HCT116 (cell line): ENCODE measurements around the gene SLC25A19. TPM values are rescaled to one million over a fixed set of nuclear protein-coding genes. Genes with fewer than 3 reads are reported as not detected.

Experiments
- ATAC-seq: fragments of 200-7000 bp; cut with Tn5 transposase; 2 replicates; pipeline ENCODE4 v1.9.1; 2020; ENCODE audit warnings: mild to moderate bottlenecking, moderate library complexity
- BruUV-seq: library from RNA; stranded (reverse); fragments of 400-500 nt; replicated peaks from 2 replicates; lab custom pipeline; 2021; lab: Mats Ljungman, UMichigan
- CTCF ChIA-PET: fragments of 300-600 bp; sonication (Branson Sonifier 250); formaldehyde crosslinking; loops from one replicate; lab custom pipeline; 2021; ENCODE audit warnings: antibody characterized with exemption; lab: Charles Lee
- POLR2A ChIA-PET: fragments of 300-600, 350-600 bp; sonication (Branson Sonifier 250); formaldehyde crosslinking; loops from one replicate; lab custom pipeline; 2021; ENCODE audit warnings: antibody characterized with exemption; lab: Charles Lee
- RAD21 ChIA-PET, 2 experiments: fragments of 300-600 bp; sonication (Branson Sonifier 250); formaldehyde crosslinking; loops; one replicate each; lab custom pipeline; 2023; ENCODE audit warnings: low total read pairs in 2 of 2; ENCODE audit not compliant: uncharacterized antibody in 2 of 2, unreplicated experiment in 2 of 2, low non-redundant PET in 1 of 2; lab: Charles Lee
- DNase-seq: peaks from one replicate; pipeline ENCODE4 v3.0.0-alpha.2; 2010; ENCODE audit warnings: low read depth, low spot score
- H2AFZ ChIP-seq: fragments of 200-600 bp; shearing (Covaris generic), sonication (generic); 2 replicates; pipeline ENCODE4 v1.6.1; 2017; ENCODE audit warnings: low read depth, mixed run types, mixed read lengths, antibody characterized with exemption, low read length; ENCODE audit not compliant: poor library complexity, severe bottlenecking
- H3K27ac ChIP-seq: 2 replicates; pipeline ENCODE4 v1.5.1; 2012; ENCODE audit warnings: low read depth, low read length
- H3K27me3 ChIP-seq: fragments of 200-600 bp; sonication (generic); 2 replicates; pipeline ENCODE4 v1.6.1; 2016; ENCODE audit warnings: mixed run types, low read length, mixed read lengths; ENCODE audit not compliant: insufficient read depth
- H3K36me3 ChIP-seq, 2 experiments: fragments of 200-500 bp in 1 of 2; fragments of 200-600 bp in 1 of 2; sonication (Bioruptor generic) in 1 of 2; sonication (generic) in 1 of 2; 2 replicates each; pipeline versions ENCODE4 v1.5.1 to v1.6.1; 2014 to 2016; ENCODE audit warnings: low read length in 2 of 2, inconsistent platforms in 1 of 2, mixed read lengths in 1 of 2, mixed run types in 1 of 2; ENCODE audit not compliant: insufficient read depth in 2 of 2, control insufficient read depth in 1 of 2
- H3K4me1 ChIP-seq, 2 experiments: fragments of 200-600 bp in 1 of 2; sonication (generic) in 1 of 2; 2 replicates each; pipeline versions ENCODE4 v1.5.1 to v1.6.1; 2012 to 2017; ENCODE audit warnings: low read length in 2 of 2, inconsistent platforms in 1 of 2, mild to moderate bottlenecking in 1 of 2, mixed read lengths in 1 of 2, mixed run types in 1 of 2, moderate library complexity in 1 of 2; ENCODE audit not compliant: insufficient read depth in 2 of 2, control insufficient read depth in 1 of 2
- H3K4me2 ChIP-seq: fragments of 200-600 bp; sonication (generic); 2 replicates; pipeline ENCODE4 v1.6.1; 2017; ENCODE audit warnings: mixed run types, low read length, mixed read lengths
- H3K4me3 ChIP-seq, 2 experiments: fragments of 200-600 bp in 1 of 2; sonication (generic) in 1 of 2; replicated peaks in 1 of 2; 2 replicates each; pipeline ENCODE4 v1.5.1; 2011 to 2016; ENCODE audit warnings: low read length in 2 of 2, control low read depth in 1 of 2, low read depth in 1 of 2, mild to moderate bottlenecking in 1 of 2, mixed read lengths in 1 of 2, mixed run types in 1 of 2
- H3K79me2 ChIP-seq: fragments of 200-600 bp; sonication (generic); 2 replicates; pipeline ENCODE4 v1.6.1; 2017; ENCODE audit warnings: mild to moderate bottlenecking, mixed run types, low read length, moderate library complexity, mixed read lengths; ENCODE audit not compliant: insufficient read depth
- H3K9ac ChIP-seq: fragments of 200-600 bp; sonication (generic); 2 replicates; pipeline ENCODE4 v1.6.1; 2016; ENCODE audit warnings: low read length, mixed read lengths
- H3K9me2 ChIP-seq: fragments of 200-600 bp; sonication (generic), shearing (Covaris generic); 2 replicates; pipeline ENCODE4 v1.6.1; 2017; ENCODE audit warnings: mixed run types, mild to moderate bottlenecking, moderate library complexity; ENCODE audit not compliant: insufficient read depth
- H3K9me3 ChIP-seq, 2 experiments: fragments of 200-500 bp in 1 of 2; fragments of 200-600 bp in 1 of 2; sonication (Bioruptor generic) in 1 of 2; sonication (generic) in 1 of 2; 2 replicates each; pipeline ENCODE4 v1.6.1; 2014 to 2017; ENCODE audit warnings: low read length in 2 of 2, mixed read lengths in 2 of 2, inconsistent platforms in 1 of 2, low read depth in 1 of 2, mild to moderate bottlenecking in 1 of 2, mixed run types in 1 of 2, moderate library complexity in 1 of 2; ENCODE audit not compliant: control insufficient read depth in 1 of 2, insufficient read depth in 1 of 2
- H4K20me1 ChIP-seq: fragments of 200-600 bp; sonication (generic), shearing (Covaris generic); 2 replicates; pipeline ENCODE4 v1.6.1; 2017; ENCODE audit warnings: mixed run types, mild to moderate bottlenecking, moderate library complexity; ENCODE audit not compliant: insufficient read depth
- CBX3 ChIP-seq: IDR thresholded peaks from 2 replicates; pipeline ENCODE4 v1.6.1; 2012; ENCODE audit warnings: low read depth
- CEBPB ChIP-seq: IDR thresholded peaks from 2 replicates; pipeline ENCODE4 v1.6.1; 2012; ENCODE audit warnings: low read depth
- EGR1 ChIP-seq: IDR thresholded peaks from 2 replicates; pipeline ENCODE4 v1.6.1; 2012; ENCODE audit warnings: low read depth
- EZH2 ChIP-seq: fragments of 200-600 bp; sonication (generic); IDR thresholded peaks from 2 replicates; pipeline ENCODE4 v1.6.1; 2017; ENCODE audit warnings: antibody characterized with exemption, mixed run types
- EZH2phosphoT487 ChIP-seq: fragments of 200-600 bp; IDR thresholded peaks from 2 replicates; pipeline ENCODE4 v1.6.1; 2018; ENCODE audit warnings: antibody characterized with exemption, borderline replicate concordance
- FOSL1 ChIP-seq: IDR thresholded peaks from 2 replicates; pipeline ENCODE4 v1.6.1; 2012; ENCODE audit warnings: low read depth
- JUND ChIP-seq: IDR thresholded peaks from 2 replicates; pipeline ENCODE4 v1.6.1; 2012
- POLR2A ChIP-seq: IDR thresholded peaks from 2 replicates; pipeline ENCODE4 v1.7.0; 2011; ENCODE audit warnings: borderline replicate concordance; ENCODE audit not compliant: insufficient read depth, insufficient read length; ENCODE audit errors: extremely low read depth
- POLR2AphosphoS5 ChIP-seq: IDR thresholded peaks from 2 replicates; pipeline ENCODE4 v1.6.1; 2011; ENCODE audit warnings: mild to moderate bottlenecking, low read depth, low read length, moderate library complexity
- RAD21 ChIP-seq: IDR thresholded peaks from 2 replicates; pipeline ENCODE4 v1.6.1; 2012; ENCODE audit warnings: low read depth, mild to moderate bottlenecking
- SIN3A ChIP-seq: IDR thresholded peaks from 2 replicates; pipeline ENCODE4 v1.6.1; 2012; ENCODE audit warnings: low read depth
- SP1 ChIP-seq: IDR thresholded peaks from 2 replicates; pipeline ENCODE4 v1.6.1; 2012; ENCODE audit warnings: low read depth
- SRF ChIP-seq: IDR thresholded peaks from 2 replicates; pipeline ENCODE4 v1.6.1; 2012; ENCODE audit warnings: low read depth
- TCF7L2 ChIP-seq: IDR thresholded peaks from 2 replicates; pipeline ENCODE4 v1.7.0; 2011; ENCODE audit warnings: borderline replicate concordance, inconsistent platforms; ENCODE audit not compliant: insufficient read depth, insufficient read length; ENCODE audit errors: extremely low read depth
- YY1 ChIP-seq: IDR thresholded peaks from 2 replicates; pipeline ENCODE4 v1.6.1; 2011; ENCODE audit warnings: low read length, low read depth, moderate library complexity, mild to moderate bottlenecking; ENCODE audit not compliant: insufficient replicate concordance; ENCODE audit errors: extremely low read depth
- ZFX ChIP-seq: fragments of 450-650 bp; IDR thresholded peaks from 2 replicates; pipeline ENCODE4 v1.6.1; 2017
- ZNF274 ChIP-seq: fragments of 200-500 bp; sonication (Bioruptor generic); IDR thresholded peaks from 2 replicates; pipeline ENCODE4 v1.6.1; 2014; ENCODE audit warnings: mild to moderate bottlenecking, low read depth, low read length, inconsistent platforms
- intact Hi-C: fragments of 100-400 bp; cut with micrococcal nuclease; formaldehyde crosslinking; loops from 2 replicates; pipeline ENCODE4 v1.10.0; 2022
- total RNA-seq: library from RNA; stranded (reverse); gene quantifications from one replicate; pipeline ENCODE4 v1.2.1, GENCODE V29; 2021; ENCODE audit not compliant: unreplicated experiment
- TF ChIP-seq, protein P1 (sequence below), 3 experiments: fragments of 200-600 bp in 1 of 3; sonication (generic) in 1 of 3; IDR thresholded peaks in 2 of 3; conservative IDR thresholded peaks in 1 of 3; 2 replicates each; pipeline ENCODE4 v1.5.1; 2012 to 2017; ENCODE audit warnings: low read depth in 2 of 3, low read length in 2 of 3, antibody characterized with exemption in 1 of 3, borderline replicate concordance in 1 of 3, control low read depth in 1 of 3, mild to moderate bottlenecking in 1 of 3, mixed read lengths in 1 of 3, mixed run types in 1 of 3, moderate library complexity in 1 of 3; ENCODE audit not compliant: insufficient read depth in 1 of 3
- TF ChIP-seq, protein P2 (sequence below): IDR thresholded peaks from 2 replicates; pipeline ENCODE4 v1.6.1; 2011; ENCODE audit warnings: mild to moderate bottlenecking, low read length, moderate library complexity; ENCODE audit not compliant: insufficient replicate concordance; ENCODE audit errors: extremely low read depth
- TF ChIP-seq, protein P3 (sequence below): IDR thresholded peaks from 2 replicates; pipeline ENCODE4 v1.6.1; 2012; ENCODE audit warnings: low read depth

SLC25A19 gene
- total RNA-seq, 1 experiment from 2014 or later = 38.7 TPM

DNA sequence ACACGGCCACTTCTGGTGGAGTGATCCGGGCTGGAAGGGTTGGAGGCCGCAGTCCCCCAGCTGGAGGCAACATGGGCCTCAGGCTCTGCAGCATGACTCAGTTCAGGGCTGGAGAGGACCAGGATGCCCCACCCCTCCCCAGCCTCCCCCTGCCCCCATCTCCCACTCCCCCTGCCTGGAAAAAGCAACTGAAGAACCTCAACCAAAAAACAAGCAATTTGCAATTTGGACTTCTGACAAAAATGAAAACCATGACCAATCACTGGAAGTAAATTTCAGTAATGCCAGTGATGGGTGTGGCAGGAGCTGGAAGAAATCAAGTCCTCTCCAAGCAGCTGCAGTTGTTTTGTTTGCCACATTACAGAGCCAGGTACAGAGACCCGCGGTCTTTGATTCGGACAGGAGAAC lies 11.6 kb downstream of the SLC25A19 start:
- H3K27me3 ChIP-seq = no peaks in the 10 kb centered on the region
- no TSS peak for BruUV-seq
- TF ChIP-seq, protein P1, sequence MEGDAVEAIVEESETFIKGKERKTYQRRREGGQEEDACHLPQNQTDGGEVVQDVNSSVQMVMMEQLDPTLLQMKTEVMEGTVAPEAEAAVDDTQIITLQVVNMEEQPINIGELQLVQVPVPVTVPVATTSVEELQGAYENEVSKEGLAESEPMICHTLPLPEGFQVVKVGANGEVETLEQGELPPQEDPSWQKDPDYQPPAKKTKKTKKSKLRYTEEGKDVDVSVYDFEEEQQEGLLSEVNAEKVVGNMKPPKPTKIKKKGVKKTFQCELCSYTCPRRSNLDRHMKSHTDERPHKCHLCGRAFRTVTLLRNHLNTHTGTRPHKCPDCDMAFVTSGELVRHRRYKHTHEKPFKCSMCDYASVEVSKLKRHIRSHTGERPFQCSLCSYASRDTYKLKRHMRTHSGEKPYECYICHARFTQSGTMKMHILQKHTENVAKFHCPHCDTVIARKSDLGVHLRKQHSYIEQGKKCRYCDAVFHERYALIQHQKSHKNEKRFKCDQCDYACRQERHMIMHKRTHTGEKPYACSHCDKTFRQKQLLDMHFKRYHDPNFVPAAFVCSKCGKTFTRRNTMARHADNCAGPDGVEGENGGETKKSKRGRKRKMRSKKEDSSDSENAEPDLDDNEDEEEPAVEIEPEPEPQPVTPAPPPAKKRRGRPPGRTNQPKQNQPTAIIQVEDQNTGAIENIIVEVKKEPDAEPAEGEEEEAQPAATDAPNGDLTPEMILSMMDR (IDR thresholded peaks at IDR 0.05 in 2 of 3, conservative IDR thresholded peaks at IDR 0.05 in 1 of 3; ENCODE audit: borderline replicate concordance in 1 of 3, insufficient read depth in 1 of 3, low read depth in 2 of 3, low read length in 2 of 3) = no peak
- TF ChIP-seq, protein P2, sequence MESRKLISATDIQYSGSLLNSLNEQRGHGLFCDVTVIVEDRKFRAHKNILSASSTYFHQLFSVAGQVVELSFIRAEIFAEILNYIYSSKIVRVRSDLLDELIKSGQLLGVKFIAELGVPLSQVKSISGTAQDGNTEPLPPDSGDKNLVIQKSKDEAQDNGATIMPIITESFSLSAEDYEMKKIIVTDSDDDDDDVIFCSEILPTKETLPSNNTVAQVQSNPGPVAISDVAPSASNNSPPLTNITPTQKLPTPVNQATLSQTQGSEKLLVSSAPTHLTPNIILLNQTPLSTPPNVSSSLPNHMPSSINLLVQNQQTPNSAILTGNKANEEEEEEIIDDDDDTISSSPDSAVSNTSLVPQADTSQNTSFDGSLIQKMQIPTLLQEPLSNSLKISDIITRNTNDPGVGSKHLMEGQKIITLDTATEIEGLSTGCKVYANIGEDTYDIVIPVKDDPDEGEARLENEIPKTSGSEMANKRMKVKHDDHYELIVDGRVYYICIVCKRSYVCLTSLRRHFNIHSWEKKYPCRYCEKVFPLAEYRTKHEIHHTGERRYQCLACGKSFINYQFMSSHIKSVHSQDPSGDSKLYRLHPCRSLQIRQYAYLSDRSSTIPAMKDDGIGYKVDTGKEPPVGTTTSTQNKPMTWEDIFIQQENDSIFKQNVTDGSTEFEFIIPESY = no peak
- TF ChIP-seq POLR2AphosphoS5 = no peak
- no peak for TF ChIP-seq RAD21
- no peak for TF ChIP-seq SIN3A
- TF ChIP-seq YY1 = no peak
- no peak for TF ChIP-seq FOSL1
- no peak for TF ChIP-seq CEBPB
- no peak for TF ChIP-seq ZNF274
- TF ChIP-seq, protein P3, sequence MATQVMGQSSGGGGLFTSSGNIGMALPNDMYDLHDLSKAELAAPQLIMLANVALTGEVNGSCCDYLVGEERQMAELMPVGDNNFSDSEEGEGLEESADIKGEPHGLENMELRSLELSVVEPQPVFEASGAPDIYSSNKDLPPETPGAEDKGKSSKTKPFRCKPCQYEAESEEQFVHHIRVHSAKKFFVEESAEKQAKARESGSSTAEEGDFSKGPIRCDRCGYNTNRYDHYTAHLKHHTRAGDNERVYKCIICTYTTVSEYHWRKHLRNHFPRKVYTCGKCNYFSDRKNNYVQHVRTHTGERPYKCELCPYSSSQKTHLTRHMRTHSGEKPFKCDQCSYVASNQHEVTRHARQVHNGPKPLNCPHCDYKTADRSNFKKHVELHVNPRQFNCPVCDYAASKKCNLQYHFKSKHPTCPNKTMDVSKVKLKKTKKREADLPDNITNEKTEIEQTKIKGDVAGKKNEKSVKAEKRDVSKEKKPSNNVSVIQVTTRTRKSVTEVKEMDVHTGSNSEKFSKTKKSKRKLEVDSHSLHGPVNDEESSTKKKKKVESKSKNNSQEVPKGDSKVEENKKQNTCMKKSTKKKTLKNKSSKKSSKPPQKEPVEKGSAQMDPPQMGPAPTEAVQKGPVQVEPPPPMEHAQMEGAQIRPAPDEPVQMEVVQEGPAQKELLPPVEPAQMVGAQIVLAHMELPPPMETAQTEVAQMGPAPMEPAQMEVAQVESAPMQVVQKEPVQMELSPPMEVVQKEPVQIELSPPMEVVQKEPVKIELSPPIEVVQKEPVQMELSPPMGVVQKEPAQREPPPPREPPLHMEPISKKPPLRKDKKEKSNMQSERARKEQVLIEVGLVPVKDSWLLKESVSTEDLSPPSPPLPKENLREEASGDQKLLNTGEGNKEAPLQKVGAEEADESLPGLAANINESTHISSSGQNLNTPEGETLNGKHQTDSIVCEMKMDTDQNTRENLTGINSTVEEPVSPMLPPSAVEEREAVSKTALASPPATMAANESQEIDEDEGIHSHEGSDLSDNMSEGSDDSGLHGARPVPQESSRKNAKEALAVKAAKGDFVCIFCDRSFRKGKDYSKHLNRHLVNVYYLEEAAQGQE = no peak
- no peak for TF ChIP-seq POLR2A
- TF ChIP-seq EZH2phosphoT487 = no peak
- no peak for TF ChIP-seq ZFX
- no peak for TF ChIP-seq SP1
- TF ChIP-seq SRF = no peak
- TF ChIP-seq EZH2 = no peak
- no peak for TF ChIP-seq EGR1
- TF ChIP-seq CBX3 = no peak
- TF ChIP-seq TCF7L2 = no peak
- no peak for TF ChIP-seq JUND
- no peaks in the 10 kb centered on the region for H4K20me1 ChIP-seq
- no peak overlapping the region for H2AFZ ChIP-seq
- intact Hi-C loops = no loop called here
- H3K9ac ChIP-seq = no peak overlapping the region
- H3K9me2 ChIP-seq = no peaks in the 10 kb centered on the region
- no peak overlapping the region for H3K27ac ChIP-seq
- POLR2A ChIA-PET = interaction anchor here (0.5 to 2.1 kb wide), 2 partner anchors 11 to 131 kb away, joined by 3 to 5 read pairs; partner anchors contain the start of gene SLC25A19
- no peak overlapping the region for H3K4me3 ChIP-seq
- H3K79me2 ChIP-seq = peaks cover 5% of the 10 kb centered on the region; the same call in 1 of the 2 replicates
- CTCF ChIA-PET = no interaction called here
- RAD21 ChIA-PET = no interaction called here
- no peak overlapping the region for H3K4me2 ChIP-seq
- no peaks in the 10 kb centered on the region for H3K9me3 ChIP-seq
- peaks cover 0 to 8% of the 10 kb centered on the region in 2 experiments; a peak in 1 of 4 replicates for H3K4me1 ChIP-seq
- H3K36me3 ChIP-seq = peaks cover 14 to 40% of the 10 kb centered on the region in 2 experiments; a peak in 3 of 4 replicates
- DNase-seq (no peak), ATAC-seq (no peak)
